GM19463 (cell line): ENCODE results near the gene MAGI2.

Source experiments
- ATAC-seq: cut with Tn5 transposase; IDR thresholded peaks from one replicate; pipeline ENCODE4 v1.9.1; 2021; ENCODE audit warnings: mild to moderate bottlenecking, moderate library complexity; ENCODE audit not compliant: unreplicated experiment

The MAGI2 gene

DNA sequence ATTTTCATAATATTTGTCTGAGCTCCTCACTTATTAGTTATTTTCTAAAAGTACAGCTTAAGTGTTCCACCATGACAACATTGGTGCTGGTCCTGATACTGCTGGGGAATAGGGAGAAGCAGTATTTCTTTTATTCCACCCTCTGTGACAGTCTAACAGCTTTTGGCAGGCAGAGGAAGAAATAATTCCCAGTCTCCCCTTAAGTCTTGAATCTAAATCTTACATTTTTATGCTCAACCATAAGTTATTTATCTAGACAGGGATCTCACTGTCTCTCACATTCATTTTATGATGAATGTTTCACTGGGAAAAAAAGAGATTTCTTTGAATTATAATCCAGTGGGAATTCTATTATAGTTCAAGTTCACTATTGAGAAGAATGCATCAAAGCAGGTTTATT lies 71.5 kb downstream of the MAGI2 start:
- no peak for ATAC-seq

DNA sequence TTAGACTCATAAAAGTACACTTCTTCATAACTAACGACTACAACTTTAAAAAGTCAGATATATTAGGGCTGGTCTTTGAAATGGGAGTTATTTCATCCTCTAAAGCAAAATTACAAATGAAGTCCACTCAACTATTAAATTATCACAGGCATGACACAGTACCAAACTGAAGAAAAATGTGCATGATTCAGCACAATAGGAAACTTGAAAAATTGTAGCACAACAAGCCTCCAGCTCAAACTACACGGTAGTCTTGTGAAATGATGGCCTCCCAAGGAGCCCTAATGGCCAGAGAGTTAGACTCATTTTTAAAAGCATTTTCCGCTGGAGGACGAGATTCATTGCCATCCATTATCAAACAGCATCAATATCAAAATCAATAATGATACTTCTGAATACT lies 76.4 kb downstream of the MAGI2 start:
- ATAC-seq: no peak

DNA sequence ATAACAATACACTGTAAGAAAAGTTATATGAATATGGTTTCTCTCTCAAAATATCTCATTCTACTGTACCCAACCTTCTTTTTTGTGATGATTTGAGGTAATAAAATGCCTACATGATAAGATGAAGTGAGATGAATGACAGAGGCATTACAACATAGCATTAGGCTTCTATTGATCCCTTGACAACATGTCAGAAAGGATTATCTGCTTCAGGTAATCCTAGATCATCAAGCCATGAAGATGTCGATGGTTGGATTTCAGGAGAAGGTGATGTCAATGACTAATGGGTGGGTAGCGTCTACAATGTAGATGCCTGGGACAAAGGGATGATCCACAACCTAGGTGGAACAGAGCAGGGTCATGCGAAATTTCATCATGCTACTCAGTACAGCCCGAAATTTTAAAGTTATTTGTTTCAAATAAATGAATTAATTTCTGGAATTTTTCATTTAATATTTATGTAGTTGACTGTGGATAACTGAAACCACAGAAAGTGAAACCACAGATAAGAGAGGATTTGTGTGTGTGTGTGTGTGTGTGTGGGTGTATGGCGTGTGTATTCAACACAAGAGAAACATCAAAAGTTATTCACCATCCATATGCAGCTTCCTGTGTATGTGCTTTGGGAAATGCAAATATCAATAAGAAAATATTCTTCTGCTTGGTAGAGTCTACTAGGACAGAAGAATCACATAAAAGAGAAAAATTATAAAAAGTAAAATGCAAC lies 77.0 kb downstream of the MAGI2 start:
- no peak for ATAC-seq

DNA sequence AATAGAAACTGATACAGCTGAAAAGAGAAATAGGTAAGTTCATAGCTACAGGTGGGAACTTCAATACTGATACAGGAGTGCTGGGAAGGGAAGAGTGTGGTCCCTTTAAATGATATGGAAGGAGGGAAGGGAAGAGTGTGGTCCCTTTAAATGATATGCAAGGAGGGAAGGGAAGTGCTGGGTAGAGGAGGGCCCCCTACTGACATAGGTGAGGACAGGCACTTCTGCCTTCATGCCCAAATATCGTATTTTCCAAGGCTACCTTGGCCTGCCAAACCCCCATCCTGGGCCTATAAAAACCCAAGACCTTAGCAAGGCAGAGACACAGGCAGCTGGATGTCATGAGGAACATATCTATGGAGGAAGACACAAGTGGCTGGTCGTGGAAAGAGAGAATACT lies 92.3 kb downstream of the MAGI2 start:
- ATAC-seq: no peak

DNA sequence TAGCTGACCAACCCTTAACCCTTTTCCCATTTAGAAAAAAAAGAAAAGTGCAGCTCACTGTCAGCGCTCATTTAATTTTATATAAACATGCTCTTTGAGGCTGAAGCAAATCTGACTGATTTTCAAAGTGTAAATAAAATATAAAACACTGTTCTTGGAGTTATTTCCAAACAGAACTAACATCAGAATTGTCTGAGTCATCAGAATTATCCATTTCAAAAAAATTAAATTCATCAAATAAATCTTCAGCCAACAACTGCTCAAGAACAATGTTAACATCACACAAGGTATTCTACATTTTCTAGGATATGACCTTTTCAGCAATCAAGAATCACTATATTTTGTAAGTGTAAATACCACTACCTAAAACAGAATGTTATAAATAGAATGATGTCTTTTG lies 93.6 kb downstream of the MAGI2 start:
- no peak for ATAC-seq

DNA sequence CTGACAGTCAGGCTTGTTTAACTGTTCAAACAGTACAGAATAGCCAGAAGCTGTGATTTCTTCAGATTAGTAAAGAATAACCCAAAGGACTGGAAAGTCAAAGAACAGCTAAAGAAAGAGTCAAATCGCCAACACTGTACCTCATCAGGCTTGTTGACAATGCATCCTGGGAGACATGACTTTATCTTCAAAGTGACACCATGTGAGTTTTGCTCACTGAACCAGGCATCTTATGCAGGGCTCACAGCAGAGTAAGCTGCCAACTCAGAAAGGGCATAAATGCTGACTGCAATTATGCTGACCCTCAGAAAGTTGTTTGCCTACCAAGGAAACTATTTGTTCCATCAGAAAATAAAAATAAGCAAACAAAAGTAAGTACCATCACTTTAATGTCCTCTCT lies 96.4 kb downstream of the MAGI2 start:
- no peak for ATAC-seq

DNA sequence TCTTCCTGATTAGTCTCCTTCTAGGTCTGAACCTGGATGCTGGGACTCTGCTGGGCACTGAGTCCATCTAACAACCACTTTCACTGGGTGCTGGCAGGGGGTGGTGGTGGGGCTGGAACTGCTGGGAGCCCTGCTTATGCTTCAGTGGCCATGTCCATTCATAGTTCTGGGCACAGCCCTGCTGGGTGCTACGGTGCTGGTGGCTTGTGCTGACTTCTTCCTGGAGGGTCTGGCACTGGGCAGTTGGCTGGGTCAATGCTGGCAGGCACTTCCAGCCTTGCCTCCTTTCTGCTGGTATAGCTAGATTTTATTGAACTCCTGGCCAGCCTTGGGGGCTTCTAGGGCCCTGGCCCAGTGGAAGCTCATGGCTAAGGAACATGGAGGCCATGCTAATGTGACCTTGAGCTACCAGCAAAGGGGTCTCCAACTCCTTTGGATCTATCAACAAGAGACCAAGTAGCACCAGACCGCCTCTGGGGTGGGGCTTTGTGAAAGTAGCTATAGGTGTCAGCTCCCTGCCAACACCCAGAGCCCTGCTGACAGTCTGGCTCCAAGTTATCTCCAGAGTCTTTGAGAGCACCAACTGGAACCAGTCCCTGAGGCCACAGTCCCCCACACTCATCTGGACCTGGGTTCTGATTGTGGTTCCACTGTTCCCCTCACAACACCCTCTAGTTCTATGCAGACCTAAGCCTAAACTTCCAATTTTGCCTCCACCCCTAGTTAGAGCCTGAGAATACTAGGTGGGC lies 99.6 kb downstream of the MAGI2 start:
- ATAC-seq: no peak

DNA sequence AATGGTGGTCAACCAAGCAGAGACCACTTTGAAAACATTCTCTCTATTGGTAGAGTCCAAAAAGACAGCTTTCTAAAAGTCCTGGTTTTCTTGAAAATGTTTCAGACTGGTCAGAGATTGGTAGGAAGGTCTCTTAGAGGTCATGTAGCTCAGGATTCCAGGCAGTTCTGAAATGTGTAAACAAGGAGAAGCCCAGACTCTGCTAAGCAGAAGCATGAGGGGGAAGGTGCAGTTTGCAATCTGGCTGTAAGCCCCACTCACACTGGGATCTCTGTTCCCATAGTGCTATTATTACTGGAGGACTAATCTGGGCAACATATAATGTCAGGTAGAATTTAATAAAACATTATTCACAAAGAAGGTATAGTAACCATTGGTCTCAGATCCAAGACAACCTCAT lies 101.1 kb downstream of the MAGI2 start:
- ATAC-seq: no peak

DNA sequence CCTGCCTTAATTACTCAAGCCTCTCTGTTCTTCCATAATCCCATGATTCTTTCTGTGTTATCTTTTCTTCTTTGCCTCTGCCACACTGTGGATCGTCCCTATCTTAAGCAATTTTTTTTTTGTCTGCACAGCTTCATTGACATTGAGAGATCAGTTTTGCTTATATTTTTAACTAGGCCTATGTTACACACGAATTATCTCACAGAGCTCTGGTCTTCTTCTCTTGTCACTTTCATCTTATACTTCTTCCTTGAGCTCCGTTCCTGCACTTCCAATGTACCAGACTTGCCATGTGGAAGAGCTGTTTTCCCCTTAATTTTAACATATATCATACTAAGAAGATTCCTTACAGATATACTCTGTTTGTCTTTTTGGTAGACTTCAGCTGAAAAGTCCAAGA lies 106.1 kb downstream of the MAGI2 start:
- no peak for ATAC-seq

DNA sequence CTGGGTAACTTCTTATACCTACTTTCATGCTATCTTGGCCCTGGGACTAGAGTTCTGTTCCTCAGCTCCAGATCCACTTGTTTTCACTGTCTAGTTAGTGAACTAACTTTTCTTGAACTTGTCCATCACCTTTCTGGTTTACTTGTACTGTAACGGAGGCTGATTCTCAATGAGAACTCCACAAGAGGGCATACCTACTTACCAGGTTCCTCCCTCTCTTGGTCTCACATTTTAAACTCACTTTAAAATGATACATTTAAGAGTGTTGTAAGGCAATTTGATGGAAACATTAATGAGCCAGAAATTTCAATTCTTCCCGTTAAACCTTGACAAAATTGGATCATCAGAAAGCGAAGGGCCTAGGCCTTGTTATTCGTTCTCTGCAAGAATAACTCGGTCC lies 111.6 kb downstream of the MAGI2 start:
- ATAC-seq: no peak

DNA sequence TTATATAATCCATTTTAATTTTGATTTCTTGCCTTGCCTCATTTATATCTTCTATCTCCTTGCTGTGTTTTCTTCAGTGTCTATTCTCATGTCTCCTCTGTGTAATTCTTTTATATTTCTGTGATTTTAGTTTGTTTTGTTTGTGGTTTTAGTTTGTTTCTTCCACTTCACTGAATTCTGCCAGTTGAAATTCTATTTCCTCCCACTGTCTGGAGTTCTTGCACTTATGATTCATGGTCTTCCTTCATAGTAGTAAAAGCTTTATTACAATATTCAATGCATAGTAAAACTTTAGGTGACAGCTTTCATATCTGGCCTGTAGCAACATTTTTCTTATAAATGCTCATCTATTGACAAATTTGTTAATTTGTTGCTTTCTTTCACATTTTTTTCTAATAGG lies 113.3 kb downstream of the MAGI2 start:
- ATAC-seq: no peak

DNA sequence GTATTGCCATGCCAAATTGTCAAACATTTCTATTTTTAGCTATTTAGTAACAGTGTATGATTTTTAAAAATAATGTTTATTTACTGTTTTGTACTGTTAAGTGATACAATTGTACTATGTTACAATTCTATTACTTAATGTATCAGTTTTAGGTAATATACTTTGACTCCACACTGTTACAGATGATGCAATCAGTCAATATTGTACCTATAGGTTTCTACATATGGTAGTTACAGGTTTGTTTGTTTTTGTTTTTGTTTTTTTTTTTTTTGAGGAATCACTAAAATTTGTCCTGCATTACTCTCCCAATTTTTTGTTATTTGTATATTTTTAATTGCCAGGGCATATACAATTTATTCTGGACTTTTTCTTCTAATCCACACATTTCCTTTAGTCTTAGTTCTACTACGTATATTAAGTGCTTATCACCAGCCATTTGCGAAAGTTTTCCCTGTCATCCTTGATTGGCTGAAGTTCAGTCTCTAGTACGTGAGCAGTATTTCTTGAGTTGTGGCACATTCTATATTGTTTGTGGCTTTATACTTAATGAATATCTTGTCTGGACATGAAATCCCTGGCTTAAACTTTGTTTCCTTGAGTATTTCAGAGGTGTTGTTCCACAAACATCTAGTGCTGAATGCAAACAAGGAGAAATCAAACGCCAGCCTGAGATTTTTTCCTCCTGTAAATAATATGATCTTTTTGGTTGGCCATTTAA lies 114.1 kb downstream of the MAGI2 start:
- no peak for ATAC-seq

DNA sequence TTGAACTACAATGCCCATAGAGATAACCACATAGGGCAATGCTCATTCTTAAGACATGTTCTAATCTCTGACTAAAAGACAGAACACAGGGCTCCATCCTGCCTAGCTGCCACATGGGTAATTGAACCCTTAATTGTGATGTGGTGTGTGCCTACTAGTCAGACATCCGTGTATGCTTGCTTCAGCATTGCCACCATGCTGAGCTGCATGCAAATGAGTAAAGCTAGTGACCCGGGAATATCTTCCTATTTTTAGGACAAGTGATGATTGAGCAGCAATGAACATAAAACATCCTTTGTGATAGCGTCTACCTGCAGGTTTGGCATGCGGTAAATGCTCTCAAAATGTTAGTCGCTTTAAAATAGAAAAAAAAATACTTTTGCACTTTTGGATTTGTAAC lies 115.8 kb downstream of the MAGI2 start:
- ATAC-seq: no peak

DNA sequence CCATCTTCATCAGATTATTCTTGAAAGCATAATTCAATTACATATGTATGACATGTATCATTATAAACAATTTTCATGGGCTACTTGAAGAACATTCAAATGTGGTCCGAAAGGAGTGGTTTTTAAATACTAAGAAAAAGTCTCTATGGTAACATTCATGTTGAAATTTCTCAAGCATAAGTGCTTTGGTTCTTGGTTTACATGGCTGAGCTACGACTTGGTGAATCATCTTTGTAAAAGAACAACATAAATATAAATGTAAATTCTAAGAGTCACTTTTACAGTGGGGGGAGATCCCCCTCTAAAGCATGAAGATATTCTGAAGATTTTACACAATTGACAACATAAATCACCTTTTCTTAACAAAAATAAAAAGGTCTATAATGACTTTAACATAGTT lies 118.6 kb downstream of the MAGI2 start:
- no peak for ATAC-seq

DNA sequence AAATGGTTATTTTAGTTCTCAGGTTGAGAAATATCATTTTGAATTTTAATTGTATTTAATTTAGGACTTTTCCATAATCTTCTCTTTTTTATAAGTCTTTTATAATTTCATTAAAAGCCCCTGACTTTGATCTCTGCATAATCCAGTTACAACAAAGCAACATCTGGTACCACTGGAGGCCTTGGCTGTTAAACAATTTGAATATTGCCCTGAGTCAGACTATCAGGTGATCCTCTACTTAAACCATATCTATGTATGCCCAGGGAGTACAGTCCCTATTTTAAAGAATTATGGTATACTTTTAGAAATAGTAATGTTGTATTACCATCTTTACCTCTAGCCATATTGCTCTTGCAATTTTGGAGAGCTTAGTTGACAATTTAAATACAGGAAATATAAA lies 119.1 kb downstream of the MAGI2 start:
- ATAC-seq: no peak

DNA sequence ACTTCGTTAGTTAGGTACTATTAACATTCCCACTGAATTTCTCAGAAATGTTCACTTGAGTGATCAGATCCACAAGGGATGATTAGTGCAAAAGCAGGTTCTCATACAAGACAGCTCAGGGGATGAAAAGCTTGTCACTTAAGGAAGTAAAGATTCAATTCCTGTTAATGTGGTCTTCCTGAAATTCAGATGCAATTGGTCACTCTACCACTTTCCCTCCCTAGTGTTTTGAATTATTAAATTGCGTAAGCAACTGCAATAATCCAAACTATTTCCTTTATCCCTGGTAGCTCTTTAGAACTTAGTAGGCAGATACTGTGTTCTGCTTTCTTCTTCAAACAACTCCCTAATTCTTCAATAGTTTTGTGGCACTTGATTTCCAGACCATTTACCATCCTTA lies 121.4 kb downstream of the MAGI2 start:
- no peak for ATAC-seq

DNA sequence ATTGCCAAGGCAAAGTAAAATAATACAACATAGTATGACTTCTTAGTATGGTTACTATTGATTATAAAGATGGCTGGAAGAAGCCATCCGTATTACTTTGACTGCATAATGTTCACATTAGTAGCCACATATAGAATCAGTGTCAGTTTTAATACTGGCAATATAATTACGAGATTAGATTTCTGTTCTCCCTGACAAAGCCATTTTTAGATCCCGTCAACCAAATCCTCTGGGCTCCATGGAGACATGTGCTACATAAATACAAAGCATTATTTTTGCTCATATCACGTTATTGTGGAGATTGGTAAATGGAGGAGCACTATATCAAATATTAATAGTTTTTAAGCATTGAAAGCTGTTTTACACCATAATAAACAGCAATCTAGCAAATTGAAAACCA lies 124.0 kb downstream of the MAGI2 start:
- no peak for ATAC-seq

DNA sequence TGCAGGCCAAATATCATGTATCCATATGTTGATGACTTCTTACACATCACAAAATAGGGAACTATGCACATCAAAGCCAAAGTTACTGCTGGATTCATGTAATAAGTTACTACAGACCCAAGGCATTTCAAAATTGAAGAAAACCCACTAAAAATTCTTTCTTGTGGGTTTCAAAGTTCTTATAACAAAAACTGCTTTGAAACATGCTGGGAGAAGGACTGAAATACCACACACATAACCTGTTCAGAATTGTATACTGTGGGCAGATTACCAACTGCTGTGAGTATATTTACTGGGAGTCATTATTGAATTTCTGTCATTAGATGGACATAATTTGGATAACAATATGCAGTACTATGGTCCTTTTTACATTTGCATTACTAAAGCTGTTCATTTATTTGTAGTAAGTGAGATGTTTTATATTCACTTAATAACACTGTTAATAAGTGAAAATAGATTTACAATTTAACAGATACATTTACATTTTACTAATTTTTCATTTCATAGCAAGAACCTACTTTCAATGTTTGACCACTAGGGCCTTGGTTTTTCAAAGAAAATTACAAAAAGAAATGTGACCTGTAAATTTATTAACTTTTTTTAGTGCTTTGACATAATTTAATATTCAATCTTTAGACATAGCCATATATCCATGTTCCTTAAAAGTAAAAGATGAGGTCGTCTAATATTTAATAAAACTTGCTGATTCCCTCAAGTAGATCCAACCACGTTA lies 132.6 kb downstream of the MAGI2 start:
- ATAC-seq: no peak

DNA sequence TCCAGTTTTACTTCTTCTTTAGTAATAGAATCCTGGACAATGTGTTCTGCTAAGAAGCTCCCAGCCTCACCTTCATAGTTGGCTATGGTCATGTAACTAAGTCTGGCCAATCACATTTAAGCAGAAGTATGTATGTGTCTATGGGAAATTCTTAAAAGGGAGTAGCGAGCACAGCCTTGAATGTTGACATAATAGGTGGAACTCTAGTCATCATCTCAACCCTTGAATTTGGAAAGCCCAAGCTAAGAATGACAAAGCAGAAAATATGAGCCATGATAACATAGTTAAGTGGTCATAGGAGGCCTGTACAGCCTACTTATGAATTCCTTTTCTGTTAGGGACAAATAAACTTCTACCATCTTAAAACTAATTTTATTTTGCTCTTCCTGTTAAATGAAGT lies 134.1 kb downstream of the MAGI2 start:
- no peak for ATAC-seq

DNA sequence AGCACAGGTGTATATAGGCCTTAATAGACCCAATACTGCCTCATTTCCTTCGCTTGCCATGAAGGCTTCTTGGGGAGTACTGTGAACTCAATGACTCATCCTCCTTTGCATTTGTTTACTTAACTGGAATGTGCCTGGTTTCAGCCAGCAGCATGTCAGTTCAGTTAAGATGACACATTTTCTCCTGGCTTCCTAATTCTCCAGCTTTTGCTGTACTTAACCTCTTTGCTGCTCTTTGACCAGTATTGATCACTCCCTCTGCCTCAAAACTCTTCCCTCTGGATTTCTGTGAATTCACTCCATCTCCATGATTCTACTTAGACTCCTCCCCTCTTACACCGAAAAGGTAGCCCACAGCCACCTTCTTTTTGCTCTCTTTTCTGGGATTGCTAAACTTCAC lies 135.7 kb downstream of the MAGI2 start:
- ATAC-seq: no peak

DNA sequence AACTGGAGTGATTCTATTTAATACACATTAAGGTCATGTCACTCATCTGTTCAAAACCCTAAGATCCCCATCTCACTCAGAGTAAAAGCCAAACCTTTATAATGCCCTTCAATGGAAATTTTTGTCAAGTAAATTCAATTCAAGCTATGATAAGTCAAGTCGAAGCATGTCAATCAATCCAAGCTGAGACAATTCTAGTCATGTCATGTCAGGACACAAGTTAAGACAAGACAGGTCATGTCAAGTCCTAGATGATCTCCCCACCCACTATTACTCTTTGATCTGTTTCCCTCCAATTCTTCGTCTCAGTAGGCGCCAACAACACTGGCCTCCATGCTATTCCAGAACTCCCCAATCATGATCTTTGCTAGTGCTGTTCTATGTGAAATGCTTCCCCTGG lies 141.4 kb downstream of the MAGI2 start:
- ATAC-seq: no peak
